HepG2 (cell line): ENCODE measurements around the gene RNGTT. TPM values are rescaled to one million over a fixed set of nuclear protein-coding genes. Genes with fewer than 3 reads are reported as not detected.

Source experiments
- ATAC-seq: fragments of 200-7000 bp; cut with Tn5 transposase; 3 replicates; pipeline ENCODE4 v1.9.1; 2020; ENCODE audit warnings: mild to moderate bottlenecking, moderate library complexity
- BruUV-seq: library from RNA; stranded (reverse); fragments of 400-500 nt; replicated peaks from 2 replicates; lab custom pipeline; 2021; lab: Mats Ljungman, UMichigan
- CTCF ChIA-PET: fragments of 300-600 bp; formaldehyde crosslinking; extraction: SDS; loops from one replicate; lab custom pipeline; 2021; ENCODE audit warnings: low total read pairs, inconsistent platforms, low intra/inter-chr PET ratio; lab: Yijun Ruan, JAX
- POLR2A ChIA-PET: fragments of 350-600 bp; sonication (Branson Sonifier 250); formaldehyde crosslinking; loops from one replicate; lab custom pipeline; 2020; ENCODE audit warnings: antibody characterized with exemption, inconsistent platforms; lab: Yijun Ruan, JAX
- DNase-seq: peaks from one replicate; pipeline ENCODE4 v3.0.0-alpha.2; 2015; ENCODE audit warnings: low spot score
- FAIRE-seq: peaks from 3 replicates; lab custom pipeline; 2011; peaks lifted over from hg19 to GRCh38; lab: Jason Lieb, UNC
- H2AFZ ChIP-seq: one replicate; pipeline ENCODE4 v1.6.1; 2011; ENCODE audit warnings: low read length, inconsistent platforms
- H3K27ac ChIP-seq: fragments of 300-600 bp; 3 replicates; pipeline ENCODE4 v1.8.0; 2011; ENCODE audit warnings: mixed run types, mild to moderate bottlenecking, mixed read lengths, low read length, inconsistent platforms; ENCODE audit not compliant: insufficient read depth; ENCODE audit errors: extremely low read length
- H3K27me3 ChIP-seq, 2 experiments: fragments of 200-600 bp in 1 of 2; 2 replicates in 1 of 2; 3 replicates in 1 of 2; pipeline versions ENCODE4 v1.6.0 to v1.8.0; 2011; ENCODE audit warnings: low read length in 2 of 2, mild to moderate bottlenecking in 2 of 2, moderate library complexity in 2 of 2, inconsistent platforms in 1 of 2; ENCODE audit not compliant: insufficient read depth in 2 of 2, control insufficient read depth in 1 of 2
- H3K36me3 ChIP-seq, 2 experiments: fragments of 200-600 bp in 1 of 2; replicated peaks in 1 of 2; 2 replicates in 1 of 2; 3 replicates in 1 of 2; pipeline versions ENCODE4 v1.5.1 to v1.8.0; 2011; ENCODE audit warnings: low read length in 2 of 2, inconsistent platforms in 1 of 2; ENCODE audit not compliant: insufficient read depth in 2 of 2, control insufficient read depth in 1 of 2
- H3K4me1 ChIP-seq: 2 replicates; pipeline ENCODE4 v1.5.1; 2012; ENCODE audit warnings: low read length, inconsistent platforms; ENCODE audit not compliant: insufficient read depth
- H3K4me2 ChIP-seq: 2 replicates; pipeline ENCODE4 v1.6.0; 2011; ENCODE audit warnings: low read depth, low read length, inconsistent platforms
- H3K4me3 ChIP-seq, 3 experiments: fragments of 200-600 bp in 1 of 3; sonication (generic), shearing (Covaris generic) in 1 of 3; replicated peaks in 1 of 3; 2 replicates each; pipeline ENCODE4 v1.5.1; 2011 to 2016; ENCODE audit warnings: low read length in 3 of 3, inconsistent platforms in 2 of 3, low read depth in 2 of 3, mild to moderate bottlenecking in 2 of 3, control low read depth in 1 of 3, mixed read lengths in 1 of 3; ENCODE audit not compliant: insufficient read depth in 1 of 3
- H3K79me2 ChIP-seq: one replicate; pipeline ENCODE4 v1.6.1; 2011; ENCODE audit warnings: low read length, inconsistent platforms; ENCODE audit not compliant: insufficient read depth
- H3K9ac ChIP-seq: 2 replicates; pipeline ENCODE4 v1.6.0; 2011; ENCODE audit warnings: mild to moderate bottlenecking, low read depth, low read length, inconsistent platforms; ENCODE audit not compliant: insufficient read depth
- H3K9me3 ChIP-seq: 2 replicates; pipeline ENCODE4 v1.5.1; 2012; ENCODE audit warnings: mild to moderate bottlenecking, low read length
- H4K20me1 ChIP-seq: 2 replicates; pipeline ENCODE4 v1.6.0; 2011; ENCODE audit warnings: inconsistent platforms, mild to moderate bottlenecking, low read length, moderate library complexity; ENCODE audit not compliant: insufficient read depth
- FOXP1 ChIP-seq, 2 experiments: fragments of 450-650 bp in 1 of 2; IDR thresholded peaks; 2 replicates each; pipeline ENCODE4 v1.6.1; 2017 to 2018; ENCODE audit warnings: antibody characterized with exemption in 1 of 2
- MED13 ChIP-seq: sonication (generic); formaldehyde crosslinking; IDR thresholded peaks from 2 replicates; pipeline ENCODE4 v1.5.0; 2020; ENCODE audit warnings: missing genetic modification reagents
- MXD3 ChIP-seq: IDR thresholded peaks from 2 replicates; pipeline ENCODE4 v1.6.1; 2016; ENCODE audit warnings: mild to moderate bottlenecking, missing biosample characterization, missing genetic modification reagents
- SP4 ChIP-seq: sonication (generic); formaldehyde crosslinking; IDR thresholded peaks from 2 replicates; pipeline ENCODE4 v1.8.1; 2023; ENCODE audit warnings: mild to moderate bottlenecking, missing genetic modification reagents
- U2AF1 ChIP-seq: fragments of 200-400 bp; formaldehyde crosslinking; optimal IDR thresholded peaks from 2 replicates; pipeline ENCODE3; 2017; ENCODE audit warnings: mild to moderate bottlenecking, low read depth, low read length
- WGBS: methylation state at CpG from one replicate; pipeline ENCODE4 v1.1.6; 2017; ENCODE audit warnings: low lambda C conversion rate; 5-methylcytosine and 5-hydroxymethylcytosine counted together
- in situ Hi-C: cut with HindIII; loops from 2 replicates; pipeline ENCODE4 v1.10.0; 2017; ENCODE audit warnings: low pct_unique_long_range_greater_than_20kb; ENCODE audit not compliant: extremely low pct_ligation_motif_present
- intact Hi-C: fragments of 100-400 bp; cut with micrococcal nuclease; formaldehyde crosslinking; loops from one replicate; pipeline ENCODE4 v1.10.0; 2022; ENCODE audit not compliant: unreplicated experiment
- polyA plus RNA-seq, 8 experiments: library from polyadenylated mRNA; depleted of rRNA in 3 of 8; stranded (reverse) in 7 of 8; unstranded in 1 of 8; fragments of >200 nt; fragmentation: Illumina TruSeq in 4 of 8; extraction: Trizol in 4 of 8; gene quantifications; 2 replicates each; pipeline versions ENCODE4 v1.2.1 to v1.2.3, GENCODE V29; 2011 to 2016; ENCODE audit warnings: low read depth in 4 of 8, missing spikeins in 1 of 8, mixed read lengths in 1 of 8; ENCODE audit not compliant: insufficient read depth in 1 of 8
- total RNA-seq, 5 experiments: library from RNA; depleted of rRNA; stranded (reverse); fragments of >200 nt; fragmentation: Illumina TruSeq; extraction: Trizol; gene quantifications; 2 replicates each; pipeline ENCODE4 v1.2.3, GENCODE V29; 2016; ENCODE audit warnings: low read depth in 1 of 5
- TF ChIP-seq, protein P1 (sequence below): sonication (generic); formaldehyde crosslinking; IDR thresholded peaks from 2 replicates; pipeline ENCODE4 v1.8.0; 2022; ENCODE audit warnings: mild to moderate bottlenecking, missing genetic modification reagents, moderate library complexity
- TF ChIP-seq, protein P2 (sequence below): sonication (generic); formaldehyde crosslinking; IDR thresholded peaks from 2 replicates; pipeline ENCODE4 v1.4.0; 2020; ENCODE audit warnings: missing genetic modification reagents

Gene RNGTT
- total and polyA plus RNA-seq, 2 of the 13 experiments (the other 11 are each of a cell fraction or from before 2014, with no cell fraction given) = 6.0 to 22.6 TPM

DNA sequence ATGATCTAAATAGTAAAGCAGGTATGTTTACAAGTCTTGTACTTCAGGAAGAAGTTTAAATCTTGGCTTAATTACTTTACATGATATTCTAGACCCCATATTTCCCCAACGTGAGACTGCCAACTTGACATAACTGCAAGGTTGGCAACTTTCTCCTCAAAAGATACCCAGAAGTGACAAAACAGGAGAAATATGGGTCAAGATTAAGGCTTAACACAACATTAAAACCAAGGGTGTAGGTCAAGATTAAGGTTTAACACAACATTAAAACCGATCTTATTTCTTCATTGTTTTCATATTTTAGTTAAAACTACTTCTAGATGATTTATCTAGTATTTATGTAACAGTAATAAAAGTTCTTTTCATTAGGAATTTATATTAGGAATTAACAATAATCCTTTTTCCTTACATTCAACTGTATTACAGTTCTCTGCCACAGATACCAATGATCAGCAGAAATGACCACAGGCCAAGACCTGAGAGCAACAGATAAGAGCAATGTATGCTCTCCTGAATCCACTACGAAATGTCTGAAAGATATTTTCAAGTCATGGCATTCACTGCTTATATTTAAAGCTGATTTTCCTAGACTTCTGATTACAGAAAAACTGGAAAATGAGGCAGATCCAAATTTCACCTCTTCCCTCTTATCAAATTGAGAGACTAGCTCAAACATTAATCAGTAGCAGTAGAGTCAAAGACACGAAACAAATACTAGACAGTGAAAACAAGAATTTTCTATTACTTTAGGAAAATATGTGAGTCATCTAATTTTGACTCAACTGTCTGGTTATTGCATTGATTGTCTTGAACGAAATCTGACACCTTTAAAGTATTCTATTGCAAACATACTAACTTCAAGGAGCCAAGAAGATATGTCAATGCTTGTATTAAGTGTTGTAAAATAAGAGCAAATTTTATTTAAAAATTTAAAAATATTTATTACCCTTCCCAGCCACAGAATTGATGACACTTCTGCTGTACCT is 72.3 kb downstream of the RNGTT start:
- H2AFZ ChIP-seq = no peak overlapping the region
- H3K27me3 ChIP-seq = no peaks in the 10 kb centered on the region
- no peak overlapping the region for H3K4me3 ChIP-seq
- H3K4me2 ChIP-seq = no peak overlapping the region
- H3K9ac ChIP-seq = no peak overlapping the region
- in situ Hi-C loops = no loop called here
- no peaks in the 10 kb centered on the region for H3K9me3 ChIP-seq
- peaks cover 3 to 26% of the 10 kb centered on the region in 2 experiments; a peak in 4 of 5 replicates for H3K36me3 ChIP-seq
- no peak for DNase-seq
- BruUV-seq = no TSS peak
- H4K20me1 ChIP-seq = no peaks in the 10 kb centered on the region
- no peak for FAIRE-seq
- no peak overlapping the region for H3K27ac ChIP-seq
- H3K4me1 ChIP-seq = no peaks in the 10 kb centered on the region
- no peaks in the 10 kb centered on the region for H3K79me2 ChIP-seq
- intact Hi-C loops = no loop called here
- WGBS = 93% methylated on average over 5 of the region's 5 CpGs
- POLR2A ChIA-PET = no interaction called here
- CTCF ChIA-PET = no interaction called here
- TF ChIP-seq SP4 (CRISPR knock-in tag) = no peak
- no peak for TF ChIP-seq U2AF1
- TF ChIP-seq, protein P1, sequence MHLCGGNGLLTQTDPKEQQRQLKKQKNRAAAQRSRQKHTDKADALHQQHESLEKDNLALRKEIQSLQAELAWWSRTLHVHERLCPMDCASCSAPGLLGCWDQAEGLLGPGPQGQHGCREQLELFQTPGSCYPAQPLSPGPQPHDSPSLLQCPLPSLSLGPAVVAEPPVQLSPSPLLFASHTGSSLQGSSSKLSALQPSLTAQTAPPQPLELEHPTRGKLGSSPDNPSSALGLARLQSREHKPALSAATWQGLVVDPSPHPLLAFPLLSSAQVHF (CRISPR knock-in tag) = no peak
- TF ChIP-seq, protein P2, sequence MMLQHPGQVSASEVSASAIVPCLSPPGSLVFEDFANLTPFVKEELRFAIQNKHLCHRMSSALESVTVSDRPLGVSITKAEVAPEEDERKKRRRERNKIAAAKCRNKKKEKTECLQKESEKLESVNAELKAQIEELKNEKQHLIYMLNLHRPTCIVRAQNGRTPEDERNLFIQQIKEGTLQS = no peak
- TF ChIP-seq MED13 (CRISPR knock-in tag) = no peak
- no peak for TF ChIP-seq MXD3 (CRISPR knock-in tag)
- TF ChIP-seq FOXP1 (IDR thresholded peaks at IDR 0.05) = no peak
- TF ChIP-seq FOXP1 (CRISPR knock-in tag; IDR thresholded peaks at IDR 0.05) = no peak
- ATAC-seq = no peak
